Renal cortex interstitium (tissue), 15 donors: Measurements from ENCODE around the gene RGL3. TPM values are rescaled to one million over a fixed set of nuclear protein-coding genes. Genes with fewer than 3 reads are reported as not detected.
"Not testable (repeated sequence)": the region's sequence is repeated elsewhere in the genome, so short reads cannot be mapped to it uniquely, and the experiment has no call there.

ENCODE experiments used
- DNase-seq, 11 donors: peaks; one replicate each; pipeline ENCODE4 v3.0.0-alpha.2; 2013; ENCODE audit warnings: low read depth in 9 of 11, low spot score in 4 of 11; ENCODE audit errors: extremely low read depth in 1 of 11
- long read RNA-seq, 16 experiments: transcript quantifications; one replicate each; lab custom pipeline, GENCODE V29; 2026
- polyA plus RNA-seq, 3 donors: library from polyadenylated mRNA; unstranded; fragments of 120-200 nt; gene quantifications; one replicate each; pipeline ENCODE4 v1.2.1, GENCODE V29; 2013; ENCODE audit not compliant: insufficient read length in 3 of 3

The RGL3 gene, protein sequence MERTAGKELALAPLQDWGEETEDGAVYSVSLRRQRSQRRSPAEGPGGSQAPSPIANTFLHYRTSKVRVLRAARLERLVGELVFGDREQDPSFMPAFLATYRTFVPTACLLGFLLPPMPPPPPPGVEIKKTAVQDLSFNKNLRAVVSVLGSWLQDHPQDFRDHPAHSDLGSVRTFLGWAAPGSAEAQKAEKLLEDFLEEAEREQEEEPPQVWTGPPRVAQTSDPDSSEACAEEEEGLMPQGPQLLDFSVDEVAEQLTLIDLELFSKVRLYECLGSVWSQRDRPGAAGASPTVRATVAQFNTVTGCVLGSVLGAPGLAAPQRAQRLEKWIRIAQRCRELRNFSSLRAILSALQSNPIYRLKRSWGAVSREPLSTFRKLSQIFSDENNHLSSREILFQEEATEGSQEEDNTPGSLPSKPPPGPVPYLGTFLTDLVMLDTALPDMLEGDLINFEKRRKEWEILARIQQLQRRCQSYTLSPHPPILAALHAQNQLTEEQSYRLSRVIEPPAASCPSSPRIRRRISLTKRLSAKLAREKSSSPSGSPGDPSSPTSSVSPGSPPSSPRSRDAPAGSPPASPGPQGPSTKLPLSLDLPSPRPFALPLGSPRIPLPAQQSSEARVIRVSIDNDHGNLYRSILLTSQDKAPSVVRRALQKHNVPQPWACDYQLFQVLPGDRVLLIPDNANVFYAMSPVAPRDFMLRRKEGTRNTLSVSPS
- 100 to 1,000 TPM in 1 of 3 donors, 10 to 100 TPM in 2; 62.2 to 151 (median 76.9) TPM for polyA plus RNA-seq
- long read RNA-seq, donor 1, result 0 reads
- long read RNA-seq, donor 2, partial matches to known transcripts, result 5 of 5 reads
- long read RNA-seq, donor 2, other reads (novel, unspliced or antisense), result 0 of 5 reads
- long read RNA-seq, donor 3, partial matches to known transcripts, result 0 of 3 reads
- long read RNA-seq, donor 3, other reads (novel, unspliced or antisense), result 0 of 3 reads
- long read RNA-seq, donor 4, partial matches to known transcripts, result 0 of 4 reads
- long read RNA-seq, donor 4, other reads (novel, unspliced or antisense), result 0 of 4 reads
- long read RNA-seq, donor 5, result 0 reads
- long read RNA-seq, donor 6, partial matches to known transcripts, result 100 of 116 reads
- long read RNA-seq, donor 6, other reads (novel, unspliced or antisense), result 14 of 116 reads
- long read RNA-seq, donor 7, partial matches to known transcripts, result 0 of 2 reads
- long read RNA-seq, donor 7, other reads (novel, unspliced or antisense), result 0 of 2 reads
- long read RNA-seq, donor 8, result 0 reads
- long read RNA-seq, donor 9, partial matches to known transcripts, result 77 of 100 reads
- long read RNA-seq, donor 9, other reads (novel, unspliced or antisense), result 22 of 100 reads
- long read RNA-seq, donor 10, result 0 reads
- long read RNA-seq, donor 11, partial matches to known transcripts, result 0 of 1 reads
- long read RNA-seq, donor 11, other reads (novel, unspliced or antisense), result 0 of 1 reads
- long read RNA-seq, donor 12, partial matches to known transcripts, result 0 of 1 reads
- long read RNA-seq, donor 12, other reads (novel, unspliced or antisense), result 0 of 1 reads
- long read RNA-seq, donor 13, result 0 reads
- long read RNA-seq, donor 14, partial matches to known transcripts, result 0 of 1 reads
- long read RNA-seq, donor 14, other reads (novel, unspliced or antisense), result 0 of 1 reads
- long read RNA-seq, donor 15, result 0 reads
- long read RNA-seq, donor 16, partial matches to known transcripts, result 5 of 10 reads
- long read RNA-seq, donor 16, other reads (novel, unspliced or antisense), result 0 of 10 reads

DNA sequence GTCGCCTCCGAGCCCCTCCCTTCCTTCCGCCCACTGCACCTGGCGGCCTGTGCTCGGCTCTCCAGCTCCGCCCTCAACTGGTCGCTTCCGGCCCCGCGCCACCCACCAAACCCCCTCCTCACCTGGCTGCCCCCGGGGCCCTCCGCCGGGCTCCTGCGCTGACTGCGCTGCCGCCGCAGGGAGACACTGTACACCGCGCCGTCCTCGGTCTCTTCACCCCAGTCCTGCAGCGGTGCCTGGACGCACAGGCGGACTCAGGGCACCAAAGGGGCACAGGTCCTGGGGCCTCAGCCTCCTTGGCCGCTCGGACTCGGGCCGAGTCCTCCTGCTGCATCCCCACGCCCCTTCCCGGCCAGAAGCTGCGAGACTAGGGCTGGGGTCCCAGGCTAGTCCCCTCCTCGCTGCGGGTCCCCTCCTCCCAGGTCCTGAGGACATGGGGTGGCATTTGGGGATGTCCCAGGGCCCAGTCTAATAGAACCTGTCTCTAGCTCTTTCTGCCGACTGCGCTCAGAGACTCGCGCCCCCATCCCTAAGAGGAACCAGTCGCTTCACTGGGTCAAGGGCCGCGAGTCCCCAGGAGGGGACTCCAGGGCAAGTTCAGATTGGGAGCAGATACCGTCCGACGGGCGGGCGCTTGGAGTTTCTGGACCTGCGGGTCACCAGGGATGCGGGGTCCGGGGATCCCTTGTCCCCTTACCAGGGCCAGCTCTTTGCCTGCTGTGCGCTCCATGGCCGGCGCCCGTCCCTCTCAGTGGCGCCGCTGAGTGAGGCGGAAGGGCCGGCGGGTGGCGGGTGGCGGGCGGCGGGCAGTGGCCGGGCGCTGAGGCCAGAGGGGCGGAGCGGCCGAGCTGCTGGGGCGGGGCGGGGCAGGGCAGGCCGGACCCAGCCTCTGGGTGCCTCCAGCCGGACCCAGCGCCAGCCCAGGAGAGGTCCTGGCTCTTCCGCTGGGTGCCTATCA lies at the start of gene RGL3:
Gene RGL3, minus strand, starts transcription at position 766 of the 958 bp plus-strand sequence. Its CDS starts 36 bp downstream, at position 730.
- peak in 2 of 11 donors; percentile 49 to 57 for DNase-seq

DNA sequence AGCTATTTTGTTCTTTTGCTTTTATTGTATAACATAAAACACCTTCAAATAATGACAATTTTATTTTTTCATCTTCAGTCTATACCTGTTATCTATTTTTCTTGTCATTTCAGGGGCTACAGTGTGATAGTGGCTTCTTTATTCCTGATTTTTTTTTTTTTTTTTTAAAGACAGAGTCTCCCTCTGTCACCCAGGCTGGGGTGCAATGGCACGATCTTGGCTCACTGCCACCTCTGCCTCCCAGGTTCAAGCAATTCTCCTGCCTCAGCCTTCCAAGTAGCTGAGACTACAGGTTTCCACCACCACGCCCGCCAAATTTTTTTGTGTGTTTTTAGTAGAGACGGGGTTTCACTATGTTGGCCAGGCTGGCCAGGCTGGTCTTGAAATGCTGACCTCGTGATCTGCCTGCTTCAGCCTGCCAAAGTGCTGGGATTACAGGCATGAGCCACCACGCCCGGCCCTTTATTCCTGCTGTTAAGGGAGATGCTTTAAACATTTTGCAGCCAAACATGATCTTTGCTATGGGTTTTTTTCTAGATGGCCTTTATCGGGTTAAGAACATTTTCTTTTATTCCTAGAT lies 49.2 kb upstream of the RGL3 start:
- DNase-seq, result not testable (repeated sequence)

DNA sequence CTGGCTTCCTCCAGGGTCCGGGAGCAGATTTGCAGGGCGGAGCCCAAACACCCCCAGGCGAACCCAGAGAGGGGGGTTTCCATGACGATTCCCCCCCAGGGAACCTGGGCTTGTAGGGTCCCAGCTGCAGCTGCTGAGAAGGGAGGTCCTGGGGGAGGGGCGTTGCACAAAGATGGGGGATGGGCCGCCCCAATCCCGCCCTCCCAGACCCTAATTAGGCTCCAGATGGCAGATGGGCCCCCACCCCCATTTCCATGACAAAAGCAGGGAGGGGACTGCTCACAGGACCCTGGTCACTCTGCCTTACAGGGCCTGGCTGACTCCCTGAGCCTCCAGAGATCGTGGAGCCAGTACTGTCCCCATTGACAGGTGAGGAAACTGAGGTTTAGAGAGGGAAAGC lies 46.5 kb upstream of the RGL3 start:
- DNase-seq, result no peak

DNA sequence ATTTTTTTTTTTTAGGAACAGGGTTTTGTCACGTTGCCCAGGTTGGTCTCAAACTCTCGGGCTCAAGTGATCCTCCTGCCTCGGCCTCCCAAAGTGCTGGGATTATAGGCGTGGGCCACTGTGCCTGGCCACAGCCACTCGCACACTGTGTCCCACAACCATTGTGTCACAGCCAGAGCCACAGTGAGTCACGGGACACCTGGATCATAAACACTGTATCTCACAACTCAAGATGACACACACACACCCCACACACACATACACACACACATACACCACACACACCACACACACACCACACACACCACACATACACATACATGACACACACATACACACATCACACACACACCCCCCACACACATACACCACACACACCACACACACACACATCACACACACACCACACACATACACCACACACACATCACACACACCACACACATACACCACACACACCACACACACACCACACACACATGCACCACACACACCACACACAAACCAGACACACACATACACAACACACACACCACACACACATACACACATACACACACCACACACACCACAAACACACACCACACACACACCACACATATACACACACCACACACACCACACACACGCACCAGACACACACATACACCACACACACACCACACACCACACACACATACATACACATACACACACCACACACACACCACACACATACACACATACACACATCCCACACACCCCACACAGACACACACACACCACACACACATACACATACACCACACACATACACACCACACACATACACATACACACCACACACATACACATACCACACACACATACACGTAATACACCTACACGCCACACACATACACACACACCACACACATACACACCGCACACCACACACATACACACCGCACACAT lies 45.5 kb upstream of the RGL3 start:
- DNase-seq, result no peak

DNA sequence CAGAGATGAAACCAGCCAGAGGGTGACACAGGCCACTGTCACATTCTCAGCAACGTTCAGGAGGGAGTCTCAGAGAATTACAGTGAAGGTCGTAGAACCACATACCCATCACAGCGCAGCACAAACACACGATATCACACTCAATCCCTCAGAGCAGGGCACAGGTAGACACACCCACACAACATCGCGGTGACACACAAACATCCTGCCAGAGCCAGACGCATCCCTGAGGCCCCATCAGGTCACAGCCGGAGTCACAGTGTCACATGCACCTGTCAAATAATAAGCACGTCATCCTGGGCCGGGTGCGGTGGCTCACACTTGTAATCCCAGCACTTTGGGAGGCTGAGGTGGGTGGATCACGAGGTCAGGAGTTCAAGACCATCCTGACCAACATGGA lies 44.3 kb upstream of the RGL3 start:
- no peak for DNase-seq

DNA sequence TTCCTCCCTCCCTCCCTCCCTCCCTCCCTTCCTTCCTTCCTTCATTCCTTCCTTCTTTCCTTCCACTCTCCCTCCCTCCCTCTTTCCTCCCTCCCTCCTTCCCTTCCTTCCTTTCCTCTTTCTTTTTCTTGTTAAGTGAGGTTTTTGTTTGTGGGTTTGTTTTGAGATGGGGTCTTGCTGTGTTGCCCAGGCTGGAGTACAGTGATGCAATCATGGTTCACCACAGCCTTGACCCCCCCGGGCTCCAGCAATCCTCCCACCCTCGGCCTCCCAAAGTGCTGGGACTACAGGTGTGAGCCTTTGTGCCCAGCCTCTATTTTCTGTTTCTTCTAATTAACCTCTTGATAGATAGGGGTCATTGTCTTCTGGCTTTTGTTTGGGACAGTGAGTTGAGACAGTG lies 42.3 kb upstream of the RGL3 start:
- no peak for DNase-seq

DNA sequence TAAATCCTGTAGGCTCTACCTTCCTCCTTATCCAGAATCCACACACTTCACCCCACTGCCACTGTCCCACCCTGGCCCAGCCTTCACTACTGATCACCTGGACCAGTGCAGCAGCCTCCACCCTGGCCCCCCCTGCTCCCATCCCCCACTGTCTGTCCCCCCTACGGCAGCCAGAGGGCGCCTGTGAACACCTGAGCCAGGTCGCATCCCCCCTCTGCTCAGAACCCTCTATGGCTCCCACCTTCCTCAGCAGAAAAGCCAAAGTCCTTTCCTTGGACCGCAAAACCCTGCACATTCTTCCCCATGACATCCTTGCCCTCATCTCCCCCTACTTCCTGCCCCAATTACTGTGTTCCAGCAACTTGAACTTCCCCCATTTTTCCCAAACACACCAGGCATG lies 41.1 kb upstream of the RGL3 start:
- no peak for DNase-seq

DNA sequence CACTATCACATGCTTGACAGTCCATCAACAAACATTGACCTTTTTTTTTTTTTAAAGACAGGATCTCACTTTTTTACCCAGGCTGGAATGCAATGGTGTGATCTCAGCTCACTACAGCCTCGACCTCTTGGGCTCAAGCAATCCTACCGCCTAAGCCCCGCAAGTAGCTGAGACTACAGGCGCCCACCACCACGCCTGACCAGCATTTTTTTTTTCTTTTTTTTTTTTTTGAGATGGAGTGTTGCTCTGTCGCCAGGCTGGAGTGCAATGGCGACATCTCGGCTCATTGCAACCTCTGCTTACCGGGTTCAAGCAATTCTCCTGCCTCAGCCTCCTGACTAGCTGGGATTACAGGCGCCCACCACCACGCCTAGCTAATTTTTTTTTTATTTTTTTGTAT lies 39.8 kb upstream of the RGL3 start:
- not testable (repeated sequence) for DNase-seq

DNA sequence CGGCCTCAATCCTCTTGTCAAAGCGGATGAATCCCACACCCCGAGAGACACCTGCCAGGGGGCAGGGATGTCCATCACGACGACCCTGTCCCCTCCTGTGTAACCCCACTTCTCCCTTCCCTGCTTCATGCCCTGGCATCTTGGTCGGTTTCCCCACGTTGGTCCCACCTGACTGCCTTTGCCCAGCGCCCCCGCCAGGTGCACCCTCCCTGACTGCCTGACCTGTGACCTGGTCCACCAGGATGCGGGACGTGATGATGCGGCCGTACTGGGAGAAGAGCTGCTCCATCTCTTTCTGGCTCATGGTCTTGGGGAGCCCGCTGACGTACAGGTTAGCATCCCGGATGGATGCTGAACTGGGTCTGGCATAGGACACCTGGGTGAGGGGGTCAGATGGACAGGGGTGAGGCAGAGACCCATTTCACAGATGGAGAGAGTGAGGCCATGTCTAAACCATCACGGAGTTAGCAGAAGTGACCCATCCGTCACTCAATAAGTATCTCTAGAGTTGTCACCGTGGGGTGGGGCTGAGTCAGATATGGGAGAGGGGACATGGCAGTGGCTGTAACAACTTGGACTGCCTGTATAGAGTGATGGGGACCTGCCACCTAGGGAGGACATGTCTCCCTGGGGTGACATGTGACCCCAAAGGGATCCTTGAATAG lies 39.3 kb upstream of the RGL3 start:
- no peak for DNase-seq

DNA sequence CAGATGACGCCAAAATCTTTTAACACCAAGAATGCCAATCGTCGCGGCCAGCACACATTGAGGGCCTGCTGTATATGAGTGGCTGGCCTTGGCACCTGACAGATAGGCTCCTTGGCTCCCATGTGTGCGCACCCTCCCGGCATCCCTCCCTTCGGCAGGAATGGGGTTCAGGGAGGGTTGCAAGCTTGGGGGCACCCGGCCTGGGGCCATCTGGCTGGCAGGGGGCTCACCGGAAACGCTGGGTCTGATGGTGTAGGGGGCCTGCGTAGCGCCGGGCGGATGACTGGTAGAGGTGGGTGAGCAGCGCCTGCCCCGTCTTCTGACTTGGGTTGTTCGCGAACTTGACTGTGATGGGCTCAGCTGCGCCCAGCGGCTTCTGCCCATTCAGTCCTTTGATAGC lies 38.7 kb upstream of the RGL3 start:
- DNase-seq, result no peak

DNA sequence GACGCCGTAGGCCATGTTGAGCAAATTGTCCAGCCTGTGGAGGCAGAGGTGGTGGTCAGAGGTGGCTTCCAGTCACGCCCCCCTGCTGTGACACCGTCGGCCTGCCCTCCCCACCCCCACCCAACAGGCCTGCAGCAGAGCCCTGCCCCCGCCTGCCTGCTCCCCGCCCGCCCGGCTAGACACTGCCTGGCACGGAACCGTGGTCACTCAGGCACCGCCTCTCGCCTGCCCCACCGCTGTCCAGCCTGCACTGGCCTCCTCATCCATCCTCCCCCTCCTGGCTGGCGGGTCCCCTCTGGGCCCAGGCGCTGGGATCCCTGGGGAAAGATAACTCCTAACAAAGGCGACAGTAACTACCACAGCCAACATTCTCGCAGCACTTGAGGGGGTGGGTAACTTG lies 38.0 kb upstream of the RGL3 start:
- DNase-seq, result no peak

DNA sequence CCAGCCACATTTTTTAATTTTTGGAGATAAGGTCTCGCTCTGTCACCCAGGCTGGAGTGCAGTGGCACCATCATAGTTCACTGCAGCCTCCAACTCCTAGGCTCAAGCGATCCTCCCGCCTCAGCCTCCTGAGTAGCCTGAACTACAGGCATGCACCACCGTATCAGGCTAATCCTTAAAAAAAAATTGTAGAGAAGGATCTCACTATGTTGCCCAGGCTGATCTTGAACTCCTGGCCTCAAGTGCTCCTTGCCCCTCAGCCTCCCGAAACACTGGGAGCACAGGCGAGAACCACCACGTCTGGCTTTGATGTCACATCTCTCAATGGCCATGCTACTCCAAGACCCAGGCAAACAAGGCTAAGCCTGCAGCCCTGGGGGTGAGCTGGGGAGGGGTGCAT lies 37.5 kb upstream of the RGL3 start:
- no peak for DNase-seq

DNA sequence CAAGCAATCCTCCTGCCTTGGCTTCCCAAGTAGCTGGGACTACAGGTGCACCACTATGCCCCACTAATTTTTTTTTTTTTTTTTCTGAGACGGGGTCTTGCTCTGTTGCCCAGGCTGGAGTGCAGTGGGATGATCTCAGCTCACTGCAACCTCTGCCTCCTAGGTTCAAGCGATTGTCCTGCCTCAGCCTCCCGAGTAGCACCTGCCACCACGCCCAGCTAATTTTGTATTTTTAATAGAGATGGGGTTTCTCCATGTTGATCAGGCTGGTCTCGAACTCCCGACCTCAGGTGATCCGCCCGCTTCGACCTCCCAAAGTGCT lies 36.1 kb upstream of the RGL3 start:
- not testable (repeated sequence) for DNase-seq

DNA sequence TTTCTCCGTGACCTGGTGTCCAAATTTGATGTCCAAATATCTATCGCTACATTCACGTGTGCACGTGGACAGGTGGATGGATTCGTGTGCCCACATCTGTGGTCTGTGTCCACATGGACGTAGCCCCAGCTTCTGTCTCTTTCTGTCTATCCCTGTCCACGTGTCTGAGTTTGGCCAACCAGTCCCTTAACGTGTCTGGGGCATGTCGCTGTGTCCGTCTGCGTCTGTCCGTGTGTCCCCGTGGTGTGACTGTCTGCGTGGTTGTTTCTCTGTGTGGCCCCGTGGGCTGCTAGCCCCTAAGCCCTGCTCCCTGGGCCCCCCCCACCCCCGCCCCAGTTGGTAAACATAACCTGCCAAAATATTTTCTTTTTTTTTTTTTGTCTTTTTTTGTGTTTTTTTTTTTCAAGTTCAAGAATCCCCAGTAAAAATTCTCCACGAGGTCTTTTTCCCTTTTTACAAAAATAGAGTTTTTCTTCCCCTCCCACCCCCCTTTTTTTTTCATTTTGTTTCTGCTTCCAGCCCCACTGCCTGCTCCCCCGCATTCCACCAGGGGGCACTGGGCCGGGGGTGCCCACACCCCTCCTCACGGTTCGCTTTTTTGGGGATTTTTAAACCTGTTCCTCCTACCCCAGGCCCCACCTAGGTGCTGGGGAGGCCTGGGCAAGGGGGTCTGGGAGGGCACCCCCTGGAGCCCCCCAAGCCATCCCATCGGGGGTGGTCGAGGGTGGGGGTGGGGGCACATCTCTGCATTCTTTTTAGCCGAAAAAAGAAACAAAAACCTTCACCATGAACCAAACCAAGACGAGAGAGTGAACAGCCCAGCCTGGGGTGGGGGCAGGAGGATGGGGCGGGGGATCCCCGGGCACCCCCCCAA lies 34.6 kb upstream of the RGL3 start:
- DNase-seq, result no peak
